Left ventricle myocardium inferior (tissue), 1 donor: ENCODE measurements around the gene ABCG2. TPM values are rescaled to one million over a fixed set of nuclear protein-coding genes. Genes with fewer than 3 reads are reported as not detected.

Experiments used
- DNase-seq: peaks from one replicate; pipeline ENCODE4 v3.0.0-alpha.2; 2020
- H3K27ac ChIP-seq: fragments of 200-600 bp; replicated peaks from 2 replicates; pipeline ENCODE4 v1.8.0; 2021
- H3K27me3 ChIP-seq: fragments of 200-600 bp; 2 replicates; pipeline ENCODE4 v1.8.0; 2021; ENCODE audit warnings: low read depth
- H3K36me3 ChIP-seq: fragments of 200-600 bp; 2 replicates; pipeline ENCODE4 v1.8.0; 2021
- H3K4me1 ChIP-seq: fragments of 200-600 bp; 2 replicates; pipeline ENCODE4 v1.8.0; 2021
- H3K4me3 ChIP-seq: fragments of 200-600 bp; 2 replicates; pipeline ENCODE4 v1.8.0; 2021; ENCODE audit warnings: mild to moderate bottlenecking, moderate library complexity
- H3K9me3 ChIP-seq: fragments of 200-600 bp; replicated peaks from 2 replicates; pipeline ENCODE4 v1.8.0; 2021
- CTCF ChIP-seq: fragments of 200-600 bp; IDR thresholded peaks from 2 replicates; pipeline ENCODE4 v1.8.0; 2021; ENCODE audit warnings: antibody characterized with exemption, mild to moderate bottlenecking, borderline replicate concordance
- intact Hi-C: fragments of 100-400 bp; cut with micrococcal nuclease; formaldehyde crosslinking; loops from one replicate; pipeline ENCODE4 v1.11.0; 2022
- total RNA-seq: library from RNA; stranded (reverse); fragmentation: NEBNext Ultra II Directional; extraction: Animal tissue kit (Norgen Biotek cat#: 25700); gene quantifications from one replicate; pipeline ENCODE4 v1.2.1, GENCODE V29; 2021
- donor health status: DM: no; HTN: yes; CAD: no; lungs with severe emphysema.

The ABCG2 gene
- total RNA-seq, 1 donor from 2014 or later, result 1.6 TPM

GRCh38 chr4:88144048-88144447 lies 14.4 kb downstream of the ABCG2 start:
- no peak for DNase-seq
- H3K27ac ChIP-seq, result no peak overlapping the region
- intact Hi-C loops, result no loop called here

GRCh38 chr4:88143504-88143903 lies 14.9 kb downstream of the ABCG2 start:
- intact Hi-C loops, result no loop called here
- Histone ChIP-seq H3K36me3 (no peaks in the 10 kb centered on the region), H3K9me3 (no peaks in the 10 kb centered on the region), H3K4me1 (no peaks in the 10 kb centered on the region), H3K27me3 (no peaks in the 10 kb centered on the region), H3K4me3 (no peak overlapping the region), H3K27ac (no peak overlapping the region)
- no peak for TF ChIP-seq CTCF
- no peak for DNase-seq

More at GRCh38 chr4:88144048-88144447, 14.4 kb downstream of the ABCG2 start:
- Histone ChIP-seq H3K36me3 (no peaks in the 10 kb centered on the region), H3K27me3 (no peaks in the 10 kb centered on the region), H3K4me3 (no peak overlapping the region), H3K4me1 (no peaks in the 10 kb centered on the region), H3K9me3 (no peaks in the 10 kb centered on the region)
- no peak for TF ChIP-seq CTCF

- Histone ChIP-seq H3K4me3 (no peak overlapping the region), H3K27me3 (no peaks in the 10 kb centered on the region), H3K4me1 (no peaks in the 10 kb centered on the region), H3K9me3 (no peaks in the 10 kb centered on the region), H3K36me3 (no peaks in the 10 kb centered on the region), H3K27ac (no peak overlapping the region)
- no peak for DNase-seq
- intact Hi-C loops, result no loop called here
- TF ChIP-seq CTCF, result no peak
These were observed 19.9 kb downstream of the ABCG2 start for GRCh38 chr4:88138561-88138960.

- H3K27ac ChIP-seq, result no peak overlapping the region
- intact Hi-C loops, result no loop called here
- no peaks in the 10 kb centered on the region for H3K9me3 ChIP-seq
- H3K36me3 ChIP-seq, result no peaks in the 10 kb centered on the region
- H3K4me3 ChIP-seq, result no peak overlapping the region
- no peak for TF ChIP-seq CTCF
- no peak for DNase-seq
- no peaks in the 10 kb centered on the region for H3K27me3 ChIP-seq
- H3K4me1 ChIP-seq, result no peaks in the 10 kb centered on the region
These were observed 21.3 kb downstream of the ABCG2 start for GRCh38 chr4:88137112-88137511.

GRCh38 chr4:88136249-88136648 lies 22.2 kb downstream of the ABCG2 start:
- Histone ChIP-seq H3K4me3 (no peak overlapping the region), H3K36me3 (no peaks in the 10 kb centered on the region), H3K27me3 (no peaks in the 10 kb centered on the region), H3K4me1 (no peaks in the 10 kb centered on the region), H3K9me3 (no peaks in the 10 kb centered on the region), H3K27ac (no peak overlapping the region)
- TF ChIP-seq CTCF, result no peak
- intact Hi-C loops, result no loop called here
- DNase-seq, result no peak

- Histone ChIP-seq H3K9me3 (no peaks in the 10 kb centered on the region), H3K4me3 (no peak overlapping the region), H3K27ac (no peak overlapping the region), H3K27me3 (no peaks in the 10 kb centered on the region), H3K4me1 (no peaks in the 10 kb centered on the region), H3K36me3 (no peaks in the 10 kb centered on the region)
- TF ChIP-seq CTCF, result no peak
- no peak for DNase-seq
- intact Hi-C loops, result no loop called here
These were observed 23.1 kb downstream of the ABCG2 start for GRCh38 chr4:88135356-88135663.
